Measurements from ENCODE around the gene TSBP1.
"Not testable (repeated sequence)": the region's sequence is repeated elsewhere in the genome, so short reads cannot be mapped to it uniquely, and the experiment has no call there.

DNA sequence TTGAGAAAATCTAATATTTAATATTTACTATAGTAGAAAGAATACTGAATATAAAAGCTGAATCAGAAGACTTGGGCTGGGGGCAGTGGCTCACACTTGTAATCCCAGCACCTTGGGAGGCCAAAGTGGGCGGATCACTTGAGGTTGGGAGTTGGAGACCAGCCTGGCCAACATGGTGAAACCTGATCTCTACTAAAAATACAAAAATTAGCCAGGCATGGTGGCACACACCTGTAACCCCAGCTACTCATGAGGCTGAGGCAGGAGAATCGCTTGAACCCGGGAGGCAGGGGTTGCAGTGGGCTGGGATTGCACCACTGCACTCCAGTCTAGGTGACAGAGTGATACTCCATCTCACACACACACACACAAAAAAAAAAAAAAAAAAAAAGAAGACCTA lies 76.7 kb downstream of the TSBP1 start:
- TF ChIP-seq, protein P1, sequence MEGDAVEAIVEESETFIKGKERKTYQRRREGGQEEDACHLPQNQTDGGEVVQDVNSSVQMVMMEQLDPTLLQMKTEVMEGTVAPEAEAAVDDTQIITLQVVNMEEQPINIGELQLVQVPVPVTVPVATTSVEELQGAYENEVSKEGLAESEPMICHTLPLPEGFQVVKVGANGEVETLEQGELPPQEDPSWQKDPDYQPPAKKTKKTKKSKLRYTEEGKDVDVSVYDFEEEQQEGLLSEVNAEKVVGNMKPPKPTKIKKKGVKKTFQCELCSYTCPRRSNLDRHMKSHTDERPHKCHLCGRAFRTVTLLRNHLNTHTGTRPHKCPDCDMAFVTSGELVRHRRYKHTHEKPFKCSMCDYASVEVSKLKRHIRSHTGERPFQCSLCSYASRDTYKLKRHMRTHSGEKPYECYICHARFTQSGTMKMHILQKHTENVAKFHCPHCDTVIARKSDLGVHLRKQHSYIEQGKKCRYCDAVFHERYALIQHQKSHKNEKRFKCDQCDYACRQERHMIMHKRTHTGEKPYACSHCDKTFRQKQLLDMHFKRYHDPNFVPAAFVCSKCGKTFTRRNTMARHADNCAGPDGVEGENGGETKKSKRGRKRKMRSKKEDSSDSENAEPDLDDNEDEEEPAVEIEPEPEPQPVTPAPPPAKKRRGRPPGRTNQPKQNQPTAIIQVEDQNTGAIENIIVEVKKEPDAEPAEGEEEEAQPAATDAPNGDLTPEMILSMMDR (IDR thresholded peaks at IDR 0.05 in 4 of 5, conservative IDR thresholded peaks at IDR 0.05 in 1 of 5), result not testable (repeated sequence)
- TF ChIP-seq POLR2A (IDR thresholded peaks at IDR 0.05), result not testable (repeated sequence)
